ENCODE measurements around the gene TSHR.

DNA sequence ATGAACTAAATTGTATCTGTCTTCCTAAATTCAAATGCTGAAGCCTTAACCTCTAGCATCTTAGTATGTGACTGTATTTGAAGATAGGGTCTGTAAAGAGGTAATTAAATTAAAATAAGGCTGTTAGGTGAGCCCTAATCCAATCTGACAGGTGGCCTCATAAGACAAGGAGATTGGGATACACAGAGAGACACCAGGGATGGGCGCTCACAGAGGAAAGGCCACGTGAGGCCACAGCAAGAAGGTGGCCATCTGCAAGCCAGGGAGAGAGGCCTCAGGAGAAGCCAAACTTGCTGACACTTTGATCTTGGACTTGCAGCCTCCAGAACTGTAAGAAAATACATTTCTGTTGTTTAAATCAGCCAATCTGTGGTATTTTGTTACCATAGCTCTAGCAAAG is 154.8 kb downstream of the TSHR start:
- TF ChIP-seq, protein P1, sequence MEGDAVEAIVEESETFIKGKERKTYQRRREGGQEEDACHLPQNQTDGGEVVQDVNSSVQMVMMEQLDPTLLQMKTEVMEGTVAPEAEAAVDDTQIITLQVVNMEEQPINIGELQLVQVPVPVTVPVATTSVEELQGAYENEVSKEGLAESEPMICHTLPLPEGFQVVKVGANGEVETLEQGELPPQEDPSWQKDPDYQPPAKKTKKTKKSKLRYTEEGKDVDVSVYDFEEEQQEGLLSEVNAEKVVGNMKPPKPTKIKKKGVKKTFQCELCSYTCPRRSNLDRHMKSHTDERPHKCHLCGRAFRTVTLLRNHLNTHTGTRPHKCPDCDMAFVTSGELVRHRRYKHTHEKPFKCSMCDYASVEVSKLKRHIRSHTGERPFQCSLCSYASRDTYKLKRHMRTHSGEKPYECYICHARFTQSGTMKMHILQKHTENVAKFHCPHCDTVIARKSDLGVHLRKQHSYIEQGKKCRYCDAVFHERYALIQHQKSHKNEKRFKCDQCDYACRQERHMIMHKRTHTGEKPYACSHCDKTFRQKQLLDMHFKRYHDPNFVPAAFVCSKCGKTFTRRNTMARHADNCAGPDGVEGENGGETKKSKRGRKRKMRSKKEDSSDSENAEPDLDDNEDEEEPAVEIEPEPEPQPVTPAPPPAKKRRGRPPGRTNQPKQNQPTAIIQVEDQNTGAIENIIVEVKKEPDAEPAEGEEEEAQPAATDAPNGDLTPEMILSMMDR (IDR thresholded peaks at IDR 0.05) = no peak
- TF ChIP-seq POLR2A (IDR thresholded peaks at IDR 0.05) (no peak), POLR2AphosphoS5 (IDR thresholded peaks at IDR 0.05) (no peak)

All from suprapubic skin (tissue), 4 donors.